GM21381 (cell line): ENCODE results near the gene PLPP3.

Source experiments
- ATAC-seq: cut with Tn5 transposase; IDR thresholded peaks from one replicate; pipeline ENCODE4 v1.9.1; 2021; ENCODE audit warnings: mild to moderate bottlenecking, moderate library complexity; ENCODE audit not compliant: unreplicated experiment

Gene PLPP3

DNA sequence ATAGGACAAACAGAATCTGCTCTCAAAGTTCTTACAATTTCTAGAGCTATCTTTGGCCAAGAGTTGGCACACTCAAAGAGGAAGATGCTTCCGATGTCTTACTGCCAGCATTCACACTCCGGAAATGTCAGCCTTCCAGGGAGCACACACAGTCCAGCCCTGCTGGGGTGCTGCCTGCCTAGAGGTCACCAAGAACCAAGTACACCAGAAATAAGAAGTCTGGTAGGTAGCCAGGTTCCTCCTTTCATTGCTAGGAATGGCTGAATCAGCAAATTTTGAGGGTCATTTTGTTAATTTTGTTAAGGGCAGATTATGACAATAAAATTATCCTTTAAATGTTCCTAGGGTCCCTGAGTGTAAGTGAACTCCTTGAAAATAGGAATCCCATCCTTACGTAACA is 77.5 kb downstream of the PLPP3 start:
- no peak for ATAC-seq

GRCh38 chr1:56501426-56501825 is 77.9 kb downstream of the PLPP3 start:
- ATAC-seq, result no peak

DNA sequence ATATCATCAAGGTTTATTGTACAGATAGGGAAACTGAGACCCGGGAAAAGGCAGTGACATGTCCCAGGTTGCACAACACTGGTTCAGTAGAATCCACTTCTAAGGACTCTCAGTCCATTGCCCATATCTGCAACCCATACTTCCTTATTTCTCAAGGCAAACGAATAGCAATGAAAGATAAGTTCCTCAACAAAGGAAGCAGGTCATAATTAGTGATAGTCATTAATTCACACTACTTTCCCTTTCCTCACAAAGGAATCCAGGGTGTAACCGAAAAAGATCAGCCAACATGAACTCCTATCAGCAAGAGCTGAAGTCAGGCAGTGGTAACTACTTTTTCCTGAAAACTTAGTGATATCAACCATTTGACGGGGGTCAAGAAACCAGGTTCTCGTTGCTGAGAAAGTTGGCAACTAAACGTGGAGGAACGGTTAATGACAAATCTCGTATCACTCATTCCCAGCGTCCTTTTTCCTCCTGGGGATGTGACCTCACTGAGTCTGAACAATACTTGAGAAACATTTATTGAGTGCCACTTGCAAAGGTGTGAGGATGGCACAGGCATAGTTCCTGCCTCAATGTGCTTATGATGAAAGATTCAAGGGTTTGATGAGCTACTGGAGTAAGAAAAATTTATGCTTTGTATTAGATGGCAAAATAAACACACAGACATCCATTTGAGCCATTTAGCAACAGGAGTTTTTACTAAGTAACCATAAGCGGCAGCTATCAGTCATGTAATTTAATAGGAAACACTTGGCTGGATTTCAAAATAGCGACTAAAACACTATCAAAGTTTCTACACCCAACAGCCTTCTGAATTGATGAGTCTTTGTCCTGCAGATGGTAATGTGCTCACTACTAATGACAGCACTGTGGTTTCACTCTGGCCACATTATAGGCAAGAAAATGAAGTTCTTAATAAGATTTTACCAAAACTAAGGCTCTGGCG is 82.3 kb downstream of the PLPP3 start:
- no peak for ATAC-seq

- no peak for ATAC-seq
These were observed 83.2 kb downstream of the PLPP3 start for GRCh38 chr1:56496158-56496557.

DNA sequence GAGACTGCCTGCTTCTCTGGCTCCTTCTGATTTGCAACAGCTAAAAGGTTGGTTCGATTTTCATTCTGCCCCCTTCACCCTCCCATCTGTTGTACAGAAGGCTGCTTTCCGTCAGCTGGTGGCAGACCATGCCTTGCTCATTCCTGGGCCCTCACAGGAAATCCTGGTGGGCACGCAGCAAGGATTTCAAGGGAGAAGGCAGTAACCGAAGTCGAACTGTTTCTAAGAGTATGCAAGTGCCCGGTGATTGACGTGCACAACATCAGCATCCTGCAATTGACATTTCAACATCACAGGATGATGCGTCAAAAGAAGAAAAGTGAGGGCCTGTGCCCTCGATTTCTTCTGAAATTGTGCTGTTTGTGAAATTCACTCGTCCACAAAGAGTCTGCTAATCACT is 83.8 kb downstream of the PLPP3 start:
- no peak for ATAC-seq

- no peak for ATAC-seq
These were observed 85.1 kb downstream of the PLPP3 start for GRCh38 chr1:56494306-56494705.

DNA sequence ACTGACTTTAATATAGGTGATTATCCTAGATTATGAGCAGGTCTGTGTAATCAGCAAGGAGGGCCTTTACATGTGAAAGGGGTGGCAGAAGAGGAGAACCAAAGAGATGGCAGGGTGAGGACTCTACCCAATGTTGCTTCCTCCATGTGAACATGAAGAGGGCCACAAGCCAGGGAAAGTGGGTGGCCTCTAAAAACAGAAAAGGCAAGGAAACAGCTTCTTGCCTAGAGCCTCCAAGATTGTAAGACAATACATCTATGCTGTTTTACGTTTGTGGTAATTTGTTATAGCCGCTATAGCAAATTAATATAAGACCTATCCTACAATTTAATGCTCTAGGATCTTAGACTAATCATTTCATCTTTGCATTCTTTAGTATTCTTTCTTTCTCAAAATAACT is 85.5 kb downstream of the PLPP3 start:
- ATAC-seq, result no peak

DNA sequence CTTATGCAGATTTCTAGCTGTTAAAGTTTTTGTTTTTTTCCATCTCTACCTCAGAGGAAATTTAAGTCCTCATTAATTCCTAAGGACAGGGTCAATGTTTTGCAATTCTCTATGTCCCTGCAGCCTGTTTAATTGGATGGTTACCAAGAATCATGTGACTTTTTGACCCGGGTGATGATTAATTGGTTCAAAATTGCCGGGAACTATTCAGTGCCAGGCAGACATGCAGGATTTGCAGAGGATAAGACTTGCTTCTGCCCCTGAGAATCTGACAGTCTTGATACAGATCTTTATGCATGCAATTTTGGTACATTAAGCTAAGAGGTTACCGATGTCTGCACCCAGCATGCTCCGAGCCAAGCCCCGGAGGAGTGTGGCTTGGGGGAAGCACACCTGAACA is 87.9 kb downstream of the PLPP3 start:
- no peak for ATAC-seq

DNA sequence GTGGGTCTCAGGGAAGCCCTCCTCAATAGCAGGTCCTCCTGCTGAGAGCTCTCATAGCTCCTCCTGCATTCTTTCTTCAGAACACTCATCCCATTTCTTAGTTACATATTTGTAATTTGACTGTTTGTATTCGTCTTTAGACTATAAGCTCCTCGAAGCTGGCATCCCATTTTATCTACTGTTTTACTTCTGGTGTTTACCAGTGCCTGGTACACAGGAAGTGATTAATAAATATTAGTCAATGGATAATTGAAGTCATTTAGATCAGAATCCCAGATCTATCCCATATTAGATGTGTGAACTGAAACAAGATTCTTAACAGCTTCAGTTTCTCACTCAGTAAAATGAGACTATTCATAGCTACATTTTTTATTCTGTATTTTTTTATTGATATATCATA is 88.7 kb downstream of the PLPP3 start:
- ATAC-seq, result no peak

DNA sequence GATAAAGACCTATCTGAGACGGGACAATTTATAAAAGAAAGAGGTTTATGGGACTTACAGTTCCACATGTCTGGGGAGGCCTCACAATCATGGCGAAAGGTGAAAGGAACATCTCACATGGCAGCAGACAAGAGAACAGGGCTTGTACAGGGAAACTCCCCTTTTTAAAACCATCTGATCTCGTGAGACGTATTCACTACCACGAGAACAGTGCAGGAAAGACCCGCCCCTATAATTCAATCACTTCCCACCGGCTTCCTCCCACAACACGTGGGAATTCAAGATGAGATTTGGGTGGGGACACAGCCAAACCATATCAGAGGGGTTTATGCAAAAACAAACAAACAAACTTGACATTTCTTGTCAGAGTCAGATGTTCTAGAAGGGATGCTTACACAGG is 89.7 kb downstream of the PLPP3 start:
- no peak for ATAC-seq

- no peak for ATAC-seq
These were observed 94.7 kb downstream of the PLPP3 start for GRCh38 chr1:56484695-56485094.

DNA sequence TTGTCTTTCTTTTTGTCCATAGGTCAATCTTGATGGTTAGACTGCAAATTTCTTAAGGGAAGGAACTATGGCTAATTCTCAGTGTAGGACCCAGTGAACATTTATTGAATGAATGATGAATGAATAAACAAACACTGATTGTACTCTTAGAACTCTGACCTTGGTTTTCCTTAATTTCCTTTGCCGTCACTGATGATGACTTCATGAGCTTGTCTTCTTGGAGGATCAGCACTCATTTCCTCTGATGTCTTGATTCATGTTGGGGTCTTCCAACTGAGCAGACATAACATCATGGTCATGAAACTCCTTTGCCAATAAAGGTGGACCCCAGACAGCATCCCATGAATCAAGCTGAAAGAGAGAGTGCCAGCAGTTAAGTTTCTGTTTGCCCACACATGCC is 96.3 kb downstream of the PLPP3 start:
- no peak for ATAC-seq

DNA sequence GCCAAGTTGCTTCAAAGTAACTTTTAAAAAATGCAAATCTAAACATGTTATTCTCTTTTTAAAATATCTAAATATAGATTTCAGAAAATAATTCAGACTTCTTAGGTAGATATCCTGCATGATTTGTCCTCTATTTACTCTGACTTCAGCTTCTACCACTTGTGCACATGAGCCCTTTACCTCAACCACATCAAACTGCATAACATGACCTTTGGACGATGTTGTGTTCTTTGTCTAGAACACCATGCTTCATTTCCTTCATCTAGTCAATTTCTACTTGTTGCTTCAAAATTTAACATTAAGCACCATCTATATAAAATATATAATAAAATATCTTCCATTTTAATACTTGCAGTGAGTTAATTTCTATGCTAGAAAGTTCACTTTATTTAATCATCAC is 96.9 kb downstream of the PLPP3 start:
- ATAC-seq, result no peak

DNA sequence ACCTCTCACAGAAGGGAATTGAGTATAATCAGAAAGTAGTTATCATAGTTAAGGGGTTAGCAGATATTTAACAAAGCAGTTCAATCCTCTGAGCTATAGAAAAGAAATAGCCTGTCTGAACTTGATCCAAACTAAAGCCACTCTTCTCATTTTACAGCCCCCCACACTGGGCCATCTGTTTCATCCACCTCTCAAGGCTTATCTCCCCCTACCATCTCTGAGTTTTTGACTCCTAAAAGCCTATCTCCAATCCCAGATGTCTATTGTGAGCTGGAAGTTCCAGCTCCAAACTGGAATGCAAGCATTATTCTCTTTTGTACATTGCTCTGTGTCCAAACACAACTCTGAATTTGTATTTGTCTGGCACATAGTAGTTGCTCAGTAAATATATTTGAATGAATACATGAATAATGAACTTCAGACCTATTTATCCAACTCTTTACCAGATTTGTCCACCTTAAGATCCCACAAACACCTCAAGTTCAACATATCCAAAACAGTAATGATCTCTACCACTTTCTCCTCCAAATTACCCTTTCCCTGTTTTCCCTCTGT is 98.1 kb downstream of the PLPP3 start:
- ATAC-seq, result no peak

DNA sequence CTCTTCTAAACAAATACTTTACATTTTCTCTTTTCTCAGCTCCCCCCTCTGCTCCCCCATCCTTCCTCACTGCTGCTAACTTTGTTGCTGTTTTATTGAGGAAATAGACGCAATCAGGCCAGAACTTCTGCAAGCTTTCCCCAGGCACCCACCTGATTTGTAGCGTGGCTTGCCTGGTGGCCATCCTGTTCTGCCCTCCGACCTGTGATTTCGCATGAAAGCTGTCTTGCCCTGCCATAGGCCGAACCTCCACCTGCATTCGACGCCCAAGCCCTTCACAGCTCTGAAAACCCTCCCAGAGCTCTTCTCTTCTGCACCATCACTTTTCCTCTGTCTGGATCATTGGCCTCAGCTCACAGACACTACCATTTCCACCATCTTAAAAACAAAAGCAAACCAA is 100.6 kb downstream of the PLPP3 start:
- ATAC-seq, result no peak

DNA sequence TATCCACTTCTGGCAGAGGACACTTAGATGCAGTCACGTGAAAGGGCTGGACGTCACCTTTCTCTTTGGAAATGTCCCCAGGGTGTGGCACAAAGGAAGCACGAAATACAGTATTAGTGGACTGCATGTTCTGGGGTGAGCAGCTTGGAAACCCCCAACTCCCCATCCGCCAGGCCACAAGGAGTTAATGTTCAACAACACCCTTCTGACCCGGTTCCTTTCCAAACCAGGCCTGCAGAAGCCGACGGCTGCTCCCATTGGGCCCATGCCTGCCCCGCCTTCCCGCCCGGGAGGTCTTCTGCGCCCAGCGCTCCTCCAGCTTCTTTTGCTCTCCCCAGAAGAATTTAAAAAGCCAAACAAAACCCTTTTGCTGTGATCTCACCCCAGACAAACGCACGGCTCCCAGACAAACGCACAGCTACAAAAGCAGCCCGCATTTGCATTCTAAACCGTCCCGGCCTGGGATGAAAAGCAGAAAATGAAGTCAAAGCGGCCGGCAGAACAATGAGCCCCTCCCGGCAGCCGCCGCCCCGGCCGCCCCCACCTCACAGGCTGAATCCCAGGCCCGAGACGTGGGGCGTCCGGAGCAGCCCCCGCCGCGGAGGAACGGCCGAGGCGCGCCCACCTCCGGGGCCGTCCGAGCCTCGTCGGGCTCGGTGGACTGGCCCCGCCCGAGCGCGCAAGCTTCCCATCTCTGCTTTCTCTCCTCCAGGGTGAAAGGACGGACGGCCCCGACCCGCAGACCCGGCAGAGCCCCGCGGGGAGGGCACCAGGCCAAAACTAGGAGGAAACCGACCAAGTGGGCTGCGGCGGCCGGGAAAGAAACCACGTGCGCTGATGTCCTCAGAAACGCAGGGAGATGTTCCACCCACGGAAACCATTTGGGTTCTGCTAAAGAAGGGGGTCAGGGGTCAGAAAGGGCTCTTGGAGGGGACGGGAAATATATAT is 101.9 kb downstream of the PLPP3 start:
- ATAC-seq, result no peak

DNA sequence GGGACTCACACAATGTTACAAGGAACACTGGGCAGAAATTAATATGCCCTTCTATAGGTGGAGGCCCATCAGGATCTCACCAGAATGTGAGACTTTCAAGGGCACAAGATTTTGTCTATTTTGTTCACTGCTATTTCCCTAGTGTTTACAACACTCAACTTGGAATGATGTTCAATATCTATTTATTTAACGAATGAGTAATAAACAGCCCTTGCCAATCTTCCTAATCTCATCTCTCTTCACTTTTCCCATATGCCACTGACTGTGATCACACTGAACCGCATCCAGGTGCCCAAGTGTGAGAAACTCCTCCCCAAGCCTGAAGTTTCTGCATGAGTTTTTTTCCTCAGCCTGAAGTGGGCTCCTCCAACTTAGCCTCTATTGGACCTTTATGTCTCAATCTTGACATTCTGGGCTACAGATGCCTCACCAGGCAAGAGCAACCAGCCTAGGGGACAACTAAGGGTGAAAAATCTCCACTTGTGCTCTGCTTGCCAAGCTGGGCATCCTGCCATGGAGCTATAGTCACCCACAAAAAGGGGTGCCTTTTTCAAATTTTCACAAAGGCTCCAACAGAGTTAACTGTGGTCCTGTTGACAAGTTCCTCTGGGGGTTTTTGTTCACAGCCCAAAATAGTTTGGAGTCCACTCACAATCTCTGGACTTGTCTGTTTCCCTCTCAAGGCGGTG is 105.6 kb downstream of the PLPP3 start:
- ATAC-seq, result no peak

- peak; percentile 85 for ATAC-seq
These were observed 106.5 kb downstream of the PLPP3 start for GRCh38 chr1:56472860-56473259.

- ATAC-seq, result no peak
These were observed 109.6 kb downstream of the PLPP3 start for GRCh38 chr1:56469640-56470371.

DNA sequence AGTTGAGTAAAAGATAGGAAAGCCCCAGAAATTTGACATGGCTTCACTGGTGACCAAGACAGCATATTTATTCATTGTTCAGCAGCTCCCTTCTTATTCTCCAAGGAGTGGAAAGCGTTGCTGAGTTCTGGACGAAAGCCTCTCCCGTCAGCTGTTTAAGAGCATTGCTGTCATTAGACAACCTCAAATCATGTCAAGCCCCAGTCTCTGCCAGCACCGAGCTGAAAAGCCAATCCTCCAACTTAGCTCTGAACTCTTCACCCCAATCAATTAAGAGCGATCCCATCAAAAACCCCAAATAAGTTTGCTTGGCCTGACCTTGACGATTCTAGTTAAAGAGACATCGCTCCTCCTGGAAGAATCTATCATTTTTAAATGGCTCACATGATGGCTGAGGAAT is 110.8 kb downstream of the PLPP3 start:
- ATAC-seq, result no peak
